ENCODE data around the gene MPND. TPM values are rescaled to one million over a fixed set of nuclear protein-coding genes. Genes with fewer than 3 reads are reported as not detected.
A peak's percentile ranks its signal among the peaks of the same experiment; 100 is the strongest.

The MPND gene
- total and polyA plus RNA-seq, 11 donors, result 8.2 to 23.7 (median 19.0) TPM

DNA sequence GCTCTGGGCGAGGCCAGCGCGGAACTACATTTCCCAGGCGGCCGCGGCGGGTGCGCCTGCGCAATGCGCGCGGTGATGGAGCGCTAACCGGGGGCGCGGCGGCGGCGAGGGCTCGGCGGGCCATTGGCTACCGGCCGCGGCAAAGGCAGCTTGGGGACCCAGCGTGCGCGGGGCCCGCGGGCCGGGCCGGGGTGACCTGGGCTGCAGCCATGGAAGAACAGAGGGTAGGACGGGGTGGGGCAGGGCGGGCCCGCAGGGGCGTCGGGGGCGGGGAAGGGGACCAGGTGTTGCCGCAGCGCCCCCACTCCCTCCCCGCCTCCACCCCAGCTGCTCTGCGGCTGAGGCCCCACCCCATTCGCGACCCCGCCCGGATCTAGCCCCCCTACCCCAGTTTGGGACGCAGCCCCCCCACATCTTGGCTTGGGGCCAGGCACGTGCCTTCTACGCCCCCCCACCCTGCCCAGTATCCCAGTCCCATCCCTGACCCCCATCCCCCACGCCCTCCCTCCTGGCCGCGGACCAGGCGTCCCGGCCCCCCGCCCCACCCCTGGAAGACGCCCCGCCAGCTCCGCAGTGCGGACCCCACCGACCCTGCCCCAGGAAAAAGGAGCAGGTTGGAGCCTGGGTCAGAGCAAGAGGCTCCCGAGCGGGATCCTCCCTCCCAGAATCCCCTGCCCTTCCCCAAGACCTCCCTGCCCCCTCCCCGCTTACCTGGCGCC lies 38.7 kb upstream of the MPND start, which contains the start of gene FSD1:
TSS of gene FSD1 (plus strand) at position 61 of the 719 bp plus-strand sequence. CDS start at position 210, 149 bp downstream.
- H3K4me3 ChIP-seq, result peak within 1 kb of the TSS in 5 of 12 donors; percentile 13 to 40 (median 23)
- H3K27me3 ChIP-seq, result peaks cover 0 to 20% (median 10%) of the 10 kb centered on the region in 9 donors
- TF ChIP-seq POLR2A (IDR thresholded peaks at IDR 0.05), result no peak
- TF ChIP-seq, protein P1, sequence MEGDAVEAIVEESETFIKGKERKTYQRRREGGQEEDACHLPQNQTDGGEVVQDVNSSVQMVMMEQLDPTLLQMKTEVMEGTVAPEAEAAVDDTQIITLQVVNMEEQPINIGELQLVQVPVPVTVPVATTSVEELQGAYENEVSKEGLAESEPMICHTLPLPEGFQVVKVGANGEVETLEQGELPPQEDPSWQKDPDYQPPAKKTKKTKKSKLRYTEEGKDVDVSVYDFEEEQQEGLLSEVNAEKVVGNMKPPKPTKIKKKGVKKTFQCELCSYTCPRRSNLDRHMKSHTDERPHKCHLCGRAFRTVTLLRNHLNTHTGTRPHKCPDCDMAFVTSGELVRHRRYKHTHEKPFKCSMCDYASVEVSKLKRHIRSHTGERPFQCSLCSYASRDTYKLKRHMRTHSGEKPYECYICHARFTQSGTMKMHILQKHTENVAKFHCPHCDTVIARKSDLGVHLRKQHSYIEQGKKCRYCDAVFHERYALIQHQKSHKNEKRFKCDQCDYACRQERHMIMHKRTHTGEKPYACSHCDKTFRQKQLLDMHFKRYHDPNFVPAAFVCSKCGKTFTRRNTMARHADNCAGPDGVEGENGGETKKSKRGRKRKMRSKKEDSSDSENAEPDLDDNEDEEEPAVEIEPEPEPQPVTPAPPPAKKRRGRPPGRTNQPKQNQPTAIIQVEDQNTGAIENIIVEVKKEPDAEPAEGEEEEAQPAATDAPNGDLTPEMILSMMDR (IDR thresholded peaks at IDR 0.05), result no peak
- intact Hi-C loops (cut with DNase I), result no loop called here
- H3K9me3 ChIP-seq, result no peaks in the 10 kb centered on the region
- 5 to 22% (median 7%) methylated on average over 4 to 63 of the region's 63 CpGs for WGBS, 4 donors
- H3K27ac ChIP-seq, result no peak within 1 kb of the TSS
- no peaks in the 10 kb centered on the region for H3K36me3 ChIP-seq
- ATAC-seq (peak in 1 of 4 donors; percentile 18), DNase-seq (peak in 1 of 5 donors; percentile 30)
- peaks cover 0 to 6% (median 0%) of the 10 kb centered on the region in 12 donors for H3K4me1 ChIP-seq

- intact Hi-C loops (cut with DNase I), result no loop called here
- 70 to 74% (median 72%) methylated on average over 6 to 7 of the region's 7 CpGs for WGBS, 4 donors
- no peak for TF ChIP-seq POLR2A (IDR thresholded peaks at IDR 0.05)
- TF ChIP-seq, protein P1 (IDR thresholded peaks at IDR 0.05), result no peak
- peaks cover 0 to 6% (median 0%) of the 10 kb centered on the region in 12 donors for H3K4me1 ChIP-seq
- no peaks in the 10 kb centered on the region for H3K9me3 ChIP-seq
- H3K27ac ChIP-seq, result no peak overlapping the region
- H3K4me3 ChIP-seq, result no peak overlapping the region
- DNase-seq (no peak), ATAC-seq (no peak)
- peaks cover 0 to 20% (median 10%) of the 10 kb centered on the region in 9 donors for H3K27me3 ChIP-seq
- H3K36me3 ChIP-seq, result no peaks in the 10 kb centered on the region
These were observed 38.1 kb upstream of the MPND start for GRCh38 chr19:4305257-4305612.

GRCh38 chr19:4305659-4306058 lies 37.7 kb upstream of the MPND start:
- Histone ChIP-seq H3K27ac (no peak overlapping the region), H3K27me3 (peaks cover 0 to 20% (median 10%) of the 10 kb centered on the region in 9 donors), H3K4me3 (no peak overlapping the region), H3K4me1 (peaks cover 0 to 6% (median 0%) of the 10 kb centered on the region in 12 donors), H3K36me3 (no peaks in the 10 kb centered on the region), H3K9me3 (no peaks in the 10 kb centered on the region)
- DNase-seq, result no peak
- no peak for ATAC-seq
- TF ChIP-seq, protein P1 (IDR thresholded peaks at IDR 0.05), result no peak
- no peak for TF ChIP-seq POLR2A (IDR thresholded peaks at IDR 0.05)
- intact Hi-C loops (cut with DNase I), result no loop called here
- 78 to 84% (median 82%) methylated on average over 15 to 16 of the region's 16 CpGs for WGBS, 4 donors

GRCh38 chr19:4310247-4311121 lies 32.9 kb upstream of the MPND start:
- ATAC-seq, result no peak
- no peaks in the 10 kb centered on the region for H3K9me3 ChIP-seq
- no peak for DNase-seq
- no peaks in the 10 kb centered on the region for H3K36me3 ChIP-seq
- peaks cover 0 to 14% (median 0%) of the 10 kb centered on the region in 12 donors for H3K4me1 ChIP-seq
- no peak overlapping the region for H3K4me3 ChIP-seq
- no peak overlapping the region for H3K27ac ChIP-seq
- intact Hi-C loops (cut with DNase I), result no loop called here
- WGBS, 4 donors, result 86 to 91% (median 88%) methylated on average over 20 to 22 of the region's 22 CpGs
- peaks cover 0 to 2% (median 0%) of the 10 kb centered on the region in 9 donors for H3K27me3 ChIP-seq
- no peak for TF ChIP-seq POLR2A (IDR thresholded peaks at IDR 0.05)
- TF ChIP-seq, protein P1 (IDR thresholded peaks at IDR 0.05), result no peak

All from heart left ventricle (tissue), 16 donors.